ENCODE measurements around the gene CSPG4. TPM values are rescaled to one million over a fixed set of nuclear protein-coding genes. Genes with fewer than 3 reads are reported as not detected.
"Not testable (repeated sequence)": the region's sequence is repeated elsewhere in the genome, so short reads cannot be mapped to it uniquely, and the experiment has no call there.

CSPG4 gene
- polyA plus RNA-seq, 1 donor (not counting 4 experiments of a cell fraction or from before 2014, with no cell fraction given): 0.67 TPM

GRCh38 chr15:75692311-75692710, 20.3 kb downstream of the CSPG4 start:
- H3K79me2 ChIP-seq (ENCODE audit: control insufficient read depth, insufficient read depth, low read length); H3K9me1 ChIP-seq (ENCODE audit: control insufficient read depth, extremely low read depth, insufficient read depth, low read length); H2AFZ ChIP-seq (ENCODE audit: control insufficient read depth, low read length); H3K9me3 ChIP-seq (ENCODE audit: control insufficient read depth, low read depth, low read length); H3K27me3 ChIP-seq (ENCODE audit: control insufficient read depth, extremely low read depth, insufficient read depth, low read length); H3K4me3 ChIP-seq (ENCODE audit: control insufficient read depth in 2 of 3, extremely low read depth in 1 of 3, insufficient read depth in 2 of 3, low read depth in 1 of 3, low read length in 3 of 3); H3K36me3 ChIP-seq (ENCODE audit: control insufficient read depth in 2 of 2, extremely low read depth in 1 of 2, insufficient read depth in 2 of 2, low read length in 2 of 2); H3K27ac ChIP-seq (ENCODE audit: control insufficient read depth, insufficient read depth, low read length); H4K20me1 ChIP-seq (ENCODE audit: control insufficient read depth, extremely low read depth, insufficient read depth, low read length); DNase-seq (ENCODE audit: low read depth, low spot score); H3K4me2 ChIP-seq (ENCODE audit: control insufficient read depth, extremely low read depth, insufficient read depth, low read depth, low read length); dilution Hi-C loops (cut with MboI; ENCODE audit: extremely low pct_ligation_motif_present, low sequenced_read_pairs); FAIRE-seq; H3K9ac ChIP-seq (ENCODE audit: control insufficient read depth, extremely low read depth, insufficient read depth, low read length): not testable (repeated sequence)
- H3K4me1 ChIP-seq (ENCODE audit: control insufficient read depth, extremely low read depth, insufficient read depth, low read length): peaks cover 41% of the 10 kb centered on the region

GRCh38 chr15:75689429-75689828, 23.2 kb downstream of the CSPG4 start:
- H3K4me2 ChIP-seq (ENCODE audit: control insufficient read depth, extremely low read depth, insufficient read depth, low read depth, low read length); H3K9me1 ChIP-seq (ENCODE audit: control insufficient read depth, extremely low read depth, insufficient read depth, low read length); H2AFZ ChIP-seq (ENCODE audit: control insufficient read depth, low read length); H4K20me1 ChIP-seq (ENCODE audit: control insufficient read depth, extremely low read depth, insufficient read depth, low read length); H3K9me3 ChIP-seq (ENCODE audit: control insufficient read depth, low read depth, low read length); H3K36me3 ChIP-seq (ENCODE audit: control insufficient read depth in 2 of 2, extremely low read depth in 1 of 2, insufficient read depth in 2 of 2, low read length in 2 of 2); H3K4me3 ChIP-seq (ENCODE audit: control insufficient read depth in 2 of 3, extremely low read depth in 1 of 3, insufficient read depth in 2 of 3, low read depth in 1 of 3, low read length in 3 of 3); DNase-seq (ENCODE audit: low read depth, low spot score); H3K27me3 ChIP-seq (ENCODE audit: control insufficient read depth, extremely low read depth, insufficient read depth, low read length); H3K79me2 ChIP-seq (ENCODE audit: control insufficient read depth, insufficient read depth, low read length); dilution Hi-C loops (cut with MboI; ENCODE audit: extremely low pct_ligation_motif_present, low sequenced_read_pairs); H3K27ac ChIP-seq (ENCODE audit: control insufficient read depth, insufficient read depth, low read length); FAIRE-seq; H3K9ac ChIP-seq (ENCODE audit: control insufficient read depth, extremely low read depth, insufficient read depth, low read length): not testable (repeated sequence)
- H3K4me1 ChIP-seq (ENCODE audit: control insufficient read depth, extremely low read depth, insufficient read depth, low read length): peaks cover 13% of the 10 kb centered on the region

GRCh38 chr15:75688831-75689230, 23.8 kb downstream of the CSPG4 start:
- Histone ChIP-seq H4K20me1 (ENCODE audit: control insufficient read depth, extremely low read depth, insufficient read depth, low read length) (no peaks in the 10 kb centered on the region), H2AFZ (ENCODE audit: control insufficient read depth, low read length) (no peak overlapping the region), H3K27ac (ENCODE audit: control insufficient read depth, insufficient read depth, low read length) (no peak overlapping the region), H3K9ac (ENCODE audit: control insufficient read depth, extremely low read depth, insufficient read depth, low read length) (no peak overlapping the region), H3K4me2 (ENCODE audit: control insufficient read depth, extremely low read depth, insufficient read depth, low read depth, low read length) (no peak overlapping the region), H3K36me3 (ENCODE audit: control insufficient read depth in 2 of 2, extremely low read depth in 1 of 2, insufficient read depth in 2 of 2, low read length in 2 of 2) (no peaks in the 10 kb centered on the region), H3K4me3 (ENCODE audit: control insufficient read depth in 2 of 3, extremely low read depth in 1 of 3, insufficient read depth in 2 of 3, low read depth in 1 of 3, low read length in 3 of 3) (no peak overlapping the region), H3K9me3 (ENCODE audit: control insufficient read depth, low read depth, low read length) (no peaks in the 10 kb centered on the region), H3K9me1 (ENCODE audit: control insufficient read depth, extremely low read depth, insufficient read depth, low read length) (no peaks in the 10 kb centered on the region), H3K27me3 (ENCODE audit: control insufficient read depth, extremely low read depth, insufficient read depth, low read length) (no peaks in the 10 kb centered on the region), H3K79me2 (ENCODE audit: control insufficient read depth, insufficient read depth, low read length) (no peaks in the 10 kb centered on the region), H3K4me1 (ENCODE audit: control insufficient read depth, extremely low read depth, insufficient read depth, low read length) (peaks cover 7% of the 10 kb centered on the region)
- DNase-seq (ENCODE audit: low read depth, low spot score) (no peak), FAIRE-seq (no peak)
- TF ChIP-seq EZH2 (IDR thresholded peaks at IDR 0.05; ENCODE audit: low read length): no peak
- TF ChIP-seq CTCF (optimal IDR thresholded peaks at IDR 0.05 in 1 of 3, IDR thresholded peaks at IDR 0.05 in 1 of 3, conservative IDR thresholded peaks at IDR 0.05 in 1 of 3; ENCODE audit: extremely low read depth in 1 of 3, insufficient read depth in 2 of 3, low read length in 3 of 3): no peak
- dilution Hi-C loops (cut with MboI; ENCODE audit: extremely low pct_ligation_motif_present, low sequenced_read_pairs): no loop called here
